ENCODE measurements around the gene PRR7.

The PRR7 gene

GRCh38 chr5:177403792-177404640, 42.6 kb upstream of the PRR7 start:
- peak; percentile 92 for TF ChIP-seq CTCF (IDR thresholded peaks at IDR 0.05; ENCODE audit: control insufficient read depth, extremely low read depth, insufficient read depth)
- peak; percentile 55 for DNase-seq (ENCODE audit: low read depth)
- peak overlapping the region; percentile 69 for H3K4me3 ChIP-seq (ENCODE audit: low read depth, low read length)

- DNase-seq (ENCODE audit: low read depth) = no peak
- no peak for TF ChIP-seq CTCF (IDR thresholded peaks at IDR 0.05; ENCODE audit: control insufficient read depth, extremely low read depth, insufficient read depth)
- H3K4me3 ChIP-seq (ENCODE audit: low read depth, low read length) = peak overlapping the region; percentile 69
These were observed 41.9 kb upstream of the PRR7 start for GRCh38 chr5:177404641-177405179.

DNA sequence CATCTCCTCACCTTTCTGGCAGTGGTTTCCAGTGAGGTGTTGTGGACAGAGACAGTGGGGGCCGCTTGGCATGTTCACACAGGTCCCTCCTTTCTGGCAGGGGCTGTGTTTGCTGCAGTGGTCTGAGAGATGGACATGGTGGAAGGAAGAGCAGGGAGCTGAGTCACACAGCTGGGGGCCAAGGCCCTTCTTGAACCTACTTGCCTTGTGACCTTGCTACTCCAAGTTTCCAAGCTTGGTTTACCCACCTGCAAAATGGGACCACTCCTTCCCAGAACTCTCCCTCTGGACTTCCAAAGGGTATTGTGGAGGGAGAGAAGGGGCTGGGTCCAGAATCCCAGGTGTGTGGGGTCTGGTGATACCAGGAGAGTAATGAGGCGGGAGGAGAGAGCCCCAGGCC, 41.3 kb upstream of the PRR7 start:
- TF ChIP-seq CTCF (IDR thresholded peaks at IDR 0.05; ENCODE audit: control insufficient read depth, extremely low read depth, insufficient read depth) = no peak
- DNase-seq (ENCODE audit: low read depth) = no peak
- H3K4me3 ChIP-seq (ENCODE audit: low read depth, low read length) = no peak overlapping the region

DNA sequence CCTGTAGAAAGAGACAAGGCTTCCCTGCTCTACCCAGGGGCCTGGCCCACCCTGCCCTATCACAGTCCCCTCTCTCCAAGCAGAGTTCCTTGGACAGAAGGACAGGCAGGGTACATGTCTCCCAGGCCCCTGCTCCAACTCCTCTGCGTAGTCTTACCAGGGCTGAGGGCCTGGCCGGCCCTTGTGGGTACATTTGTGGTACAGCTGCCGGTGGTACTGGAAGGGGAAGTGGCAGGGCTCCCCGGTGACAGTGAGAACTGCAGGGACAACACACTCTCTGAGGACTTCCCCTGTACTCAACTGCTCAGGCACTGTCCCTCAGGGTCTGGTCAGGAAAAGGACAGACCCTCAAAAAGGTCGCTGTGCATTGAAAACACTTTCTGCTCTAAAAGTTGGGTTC, 40.8 kb upstream of the PRR7 start:
- no peak overlapping the region for H3K4me3 ChIP-seq (ENCODE audit: low read depth, low read length)
- no peak for DNase-seq (ENCODE audit: low read depth)
- TF ChIP-seq CTCF (IDR thresholded peaks at IDR 0.05; ENCODE audit: control insufficient read depth, extremely low read depth, insufficient read depth) = no peak

DNA sequence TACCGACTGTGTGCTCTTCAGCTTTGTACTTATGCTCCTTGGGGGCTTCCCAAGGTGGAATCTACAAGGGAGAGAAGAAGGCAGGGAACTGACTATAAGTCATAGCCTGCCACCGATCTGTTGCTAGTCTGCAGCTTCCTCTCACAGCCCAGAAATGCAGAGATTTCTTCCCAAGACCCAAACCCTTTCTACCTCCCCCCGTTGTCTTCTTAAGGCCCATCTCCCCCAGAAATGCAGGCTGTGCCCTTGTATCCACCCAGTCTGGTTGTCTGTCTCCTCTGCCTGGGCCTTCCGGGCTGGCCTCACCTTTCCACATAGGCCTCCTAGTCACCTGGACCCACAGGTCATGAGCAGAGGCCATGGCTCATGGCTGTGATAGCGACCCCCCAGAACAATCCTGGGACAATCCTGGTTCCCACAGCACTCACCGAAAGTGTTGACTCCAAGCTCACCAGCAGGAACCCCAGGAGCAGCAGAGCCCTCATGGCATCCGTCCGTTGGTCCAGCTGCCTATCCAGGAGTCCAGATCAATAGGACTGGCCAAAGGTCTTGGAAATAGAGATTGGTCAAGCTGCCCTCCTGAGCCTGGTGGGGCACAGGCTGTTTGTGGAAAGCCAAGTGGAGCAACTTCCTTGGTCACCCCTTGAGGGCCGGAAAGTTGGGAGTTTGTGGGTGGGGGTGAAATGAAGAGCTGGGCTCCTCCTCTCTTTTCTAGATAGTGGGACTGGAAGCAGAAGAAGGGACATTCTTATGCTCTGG, 37.4 kb upstream of the PRR7 start, which contains the start of gene F12:
Gene F12 (minus strand): TSS at position 522 of the 759 bp plus-strand sequence. CDS start 37 bp downstream, at position 485.
- TF ChIP-seq CTCF (IDR thresholded peaks at IDR 0.05; ENCODE audit: control insufficient read depth, extremely low read depth, insufficient read depth) = no peak
- no peak within 1 kb of the TSS for H3K4me3 ChIP-seq (ENCODE audit: low read depth, low read length)
- no peak for DNase-seq (ENCODE audit: low read depth)

- no peak for DNase-seq (ENCODE audit: low read depth)
- no peak overlapping the region for H3K4me3 ChIP-seq (ENCODE audit: low read depth, low read length)
- no peak for TF ChIP-seq CTCF (IDR thresholded peaks at IDR 0.05; ENCODE audit: control insufficient read depth, extremely low read depth, insufficient read depth)
These were observed 36.0 kb upstream of the PRR7 start for GRCh38 chr5:177410575-177410974.

Data from LNCaP clone FGC (cell line).